Body of pancreas (tissue), 4 donors: ENCODE results near the gene BIRC5. TPM values are rescaled to one million over a fixed set of nuclear protein-coding genes. Genes with fewer than 3 reads are reported as not detected.

Experiments
- ATAC-seq: fragments of 150-250 bp; one replicate; pipeline ENCODE4 v1.9.1; 2016
- DNase-seq, 4 donors: peaks; one replicate each; pipeline ENCODE4 v3.0.0-alpha.2; 2019
- H3K27ac ChIP-seq, 4 donors: fragments of 200-600 bp; sonication (generic); 1 replicate in 3 of 4; 2 replicates in 1 of 4; pipeline versions ENCODE4 v1.5.1 to v1.6.1; 2016 to 2019; ENCODE audit warnings: mild to moderate bottlenecking in 1 of 4, mixed read lengths in 1 of 4, moderate library complexity in 1 of 4
- H3K27me3 ChIP-seq, 2 donors: fragments of 200-600 bp; sonication (generic); one replicate each; pipeline ENCODE4 v1.6.0; 2016; ENCODE audit warnings: mild to moderate bottlenecking in 1 of 2
- H3K36me3 ChIP-seq, 2 donors: fragments of 200-600 bp; sonication (generic); replicated peaks in 1 of 2; 2 replicates each; pipeline ENCODE4 v1.5.1; 2016; ENCODE audit warnings: low read depth in 2 of 2; ENCODE audit not compliant: insufficient read depth in 1 of 2
- H3K4me1 ChIP-seq: fragments of 200-600 bp; sonication (generic); one replicate; pipeline ENCODE4 v1.6.0; 2016
- H3K4me3 ChIP-seq, 2 donors: fragments of 200-600 bp; sonication (generic); 1 replicate in 1 of 2; 2 replicates in 1 of 2; pipeline ENCODE4 v1.5.1; 2016 to 2019
- H3K9me3 ChIP-seq, 3 donors: fragments of 200-600 bp; sonication (generic); 1 replicate in 2 of 3; 2 replicates in 1 of 3; pipeline ENCODE4 v1.5.1; 2016
- POLR2A ChIP-seq, 3 donors: fragments of 450-650 bp; IDR thresholded peaks; one replicate each; pipeline ENCODE4 v1.6.1; 2016; ENCODE audit warnings: antibody characterized with exemption in 3 of 3, mild to moderate bottlenecking in 2 of 3
- WGBS, 2 donors: methylation state at CpG; one replicate each; pipeline ENCODE4 v1.1.5; 2017; 5-methylcytosine and 5-hydroxymethylcytosine counted together
- intact Hi-C: fragments of 100-400 bp; cut with DNase I; formaldehyde crosslinking; loops from one replicate; pipeline ENCODE4 v1.15.1; 2023
- total RNA-seq, 2 donors: library from RNA; depleted of rRNA; stranded (reverse); fragments of >200 nt; gene quantifications; one replicate each; pipeline ENCODE4 v1.1.0, GENCODE V29; 2016
- TF ChIP-seq, protein P1 (sequence below), 7 experiments: fragments of 450-650 bp in 4 of 7; fragments of 200-600 bp in 3 of 7; sonication (generic) in 3 of 7; IDR thresholded peaks; one replicate each; pipeline ENCODE4 v1.5.1; 2016 to 2019; ENCODE audit warnings: antibody characterized with exemption in 7 of 7

BIRC5 gene
- not detected for total RNA-seq

GRCh38 chr17:78214016-78214705, at the start of gene BIRC5:
BIRC5 (plus strand) TSS chr17:78214253; CDS start chr17:78214317, 64 bp downstream.
- Histone ChIP-seq H3K27ac (no peak within 1 kb of the TSS), H3K4me1 (peaks cover 9% of the 10 kb centered on the region), H3K27me3 (no peaks in the 10 kb centered on the region), H3K9me3 (no peaks in the 10 kb centered on the region), H3K4me3 (no peak within 1 kb of the TSS), H3K36me3 (no peaks in the 10 kb centered on the region)
- no peak for TF ChIP-seq POLR2A (IDR thresholded peaks at IDR 0.05)
- TF ChIP-seq, protein P1, sequence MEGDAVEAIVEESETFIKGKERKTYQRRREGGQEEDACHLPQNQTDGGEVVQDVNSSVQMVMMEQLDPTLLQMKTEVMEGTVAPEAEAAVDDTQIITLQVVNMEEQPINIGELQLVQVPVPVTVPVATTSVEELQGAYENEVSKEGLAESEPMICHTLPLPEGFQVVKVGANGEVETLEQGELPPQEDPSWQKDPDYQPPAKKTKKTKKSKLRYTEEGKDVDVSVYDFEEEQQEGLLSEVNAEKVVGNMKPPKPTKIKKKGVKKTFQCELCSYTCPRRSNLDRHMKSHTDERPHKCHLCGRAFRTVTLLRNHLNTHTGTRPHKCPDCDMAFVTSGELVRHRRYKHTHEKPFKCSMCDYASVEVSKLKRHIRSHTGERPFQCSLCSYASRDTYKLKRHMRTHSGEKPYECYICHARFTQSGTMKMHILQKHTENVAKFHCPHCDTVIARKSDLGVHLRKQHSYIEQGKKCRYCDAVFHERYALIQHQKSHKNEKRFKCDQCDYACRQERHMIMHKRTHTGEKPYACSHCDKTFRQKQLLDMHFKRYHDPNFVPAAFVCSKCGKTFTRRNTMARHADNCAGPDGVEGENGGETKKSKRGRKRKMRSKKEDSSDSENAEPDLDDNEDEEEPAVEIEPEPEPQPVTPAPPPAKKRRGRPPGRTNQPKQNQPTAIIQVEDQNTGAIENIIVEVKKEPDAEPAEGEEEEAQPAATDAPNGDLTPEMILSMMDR (IDR thresholded peaks at IDR 0.05), result no peak
- WGBS, 2 donors, result 2% methylated on average over 55 of the region's 60 CpGs; no CpG with 5 or more reads in 1 of the 2 donors
- ATAC-seq (peak; percentile 97), DNase-seq (peak; percentile 86 to 91 (median 89))
- intact Hi-C loops, result no loop called here

- Histone ChIP-seq H3K27me3 (no peaks in the 10 kb centered on the region), H3K4me3 (no peak overlapping the region), H3K9me3 (no peaks in the 10 kb centered on the region), H3K36me3 (no peaks in the 10 kb centered on the region), H3K27ac (no peak overlapping the region), H3K4me1 (peaks cover 20% of the 10 kb centered on the region)
- intact Hi-C loops, result loop anchor here (10.0 kb wide), 1 partner anchor 50 kb away; no protein-coding TSS in a partner anchor
- ATAC-seq (no peak), DNase-seq (no peak)
- 82 to 92% methylated on average over 9 to 16 of the region's 16 CpGs for whole genome bisulfite sequencing, 2 donors
- TF ChIP-seq, protein P1 (IDR thresholded peaks at IDR 0.05), result no peak
- no peak for TF ChIP-seq POLR2A (IDR thresholded peaks at IDR 0.05)
Measured at GRCh38 chr17:78164748-78165607, 49.1 kb upstream of the BIRC5 start.

DNA sequence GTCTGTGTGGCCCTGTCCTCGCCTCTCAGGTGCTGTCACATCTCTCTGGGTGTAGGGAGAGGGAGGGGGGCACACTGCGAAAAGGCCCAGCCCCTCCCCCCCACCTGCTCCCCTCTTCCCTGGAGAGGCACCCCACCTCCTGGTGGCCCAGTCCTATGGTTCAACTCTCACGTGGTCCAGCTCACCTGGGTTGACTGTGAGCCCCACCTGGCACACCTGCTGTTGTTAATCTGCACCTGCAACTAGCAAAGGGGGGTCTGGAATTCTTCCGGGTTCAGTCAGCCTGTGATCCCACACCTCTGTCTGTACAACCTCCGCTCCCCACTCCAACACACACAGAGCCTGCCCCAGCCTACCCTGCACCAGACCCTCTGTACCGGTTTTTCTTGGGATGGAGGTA, 47.6 kb upstream of the BIRC5 start:
- Histone ChIP-seq H3K4me3 (no peak overlapping the region), H3K27me3 (no peaks in the 10 kb centered on the region), H3K4me1 (peaks cover 33% of the 10 kb centered on the region), H3K36me3 (no peaks in the 10 kb centered on the region), H3K27ac (no peak overlapping the region), H3K9me3 (no peaks in the 10 kb centered on the region)
- no peak for DNase-seq
- 59 to 65% methylated on average over 4 to 5 of the region's 6 CpGs for WGBS, 2 donors
- no peak for ATAC-seq
- intact Hi-C loops, result loop anchor here (10.0 kb wide), 1 partner anchor 52 kb away; no protein-coding TSS in a partner anchor
- TF ChIP-seq POLR2A (IDR thresholded peaks at IDR 0.05), result no peak
- TF ChIP-seq, protein P1 (IDR thresholded peaks at IDR 0.05), result no peak

DNA sequence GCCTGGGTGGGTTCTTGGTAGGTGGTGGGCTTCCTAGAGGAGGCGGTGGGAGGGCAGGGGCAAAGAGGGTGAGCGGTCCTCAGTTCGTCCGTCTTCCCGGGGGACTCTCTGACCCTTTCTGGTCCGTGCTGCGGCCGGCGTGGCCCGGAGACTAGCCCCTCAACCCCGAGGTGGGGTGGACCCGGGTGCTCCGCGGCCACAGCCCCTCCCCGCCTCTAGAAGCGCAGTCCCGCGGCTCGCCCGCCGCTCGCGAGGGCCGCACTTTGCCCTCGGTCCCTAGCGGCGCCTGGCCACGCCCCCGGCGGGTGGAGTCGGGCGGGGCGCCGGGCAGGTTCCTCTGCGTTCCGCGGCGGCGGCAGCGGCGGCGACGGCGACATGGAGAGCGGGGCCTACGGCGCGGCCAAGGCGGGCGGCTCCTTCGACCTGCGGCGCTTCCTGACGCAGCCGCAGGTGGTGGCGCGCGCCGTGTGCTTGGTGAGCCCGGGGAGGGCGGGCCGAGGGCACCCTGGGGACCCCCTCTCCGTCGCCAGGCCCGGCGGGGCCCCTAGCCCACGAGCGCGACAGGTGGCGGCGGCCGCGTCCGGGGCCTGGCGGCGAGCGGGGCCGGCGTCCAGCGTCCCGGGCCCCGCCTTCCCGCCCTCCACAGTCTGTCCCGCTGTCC, 45.7 kb upstream of the BIRC5 start, which contains the start of gene SYNGR2:
TSS of gene SYNGR2 (plus strand) at position 340 of the 661 bp plus-strand sequence. CDS start at position 376, 36 bp downstream.
- Histone ChIP-seq H3K4me1 (peaks cover 53% of the 10 kb centered on the region), H3K9me3 (no peaks in the 10 kb centered on the region), H3K27ac (peak within 1 kb of the TSS; percentile 86 to 96 (median 91)), H3K27me3 (no peaks in the 10 kb centered on the region), H3K36me3 (no peaks in the 10 kb centered on the region), H3K4me3 (peak within 1 kb of the TSS; percentile 58)
- ATAC-seq, result peak; percentile 90
- TF ChIP-seq, protein P1 (IDR thresholded peaks at IDR 0.05), result peak in 1 of 7 experiments; percentile 18
- peak; percentile 47 to 90 (median 72) for TF ChIP-seq POLR2A (IDR thresholded peaks at IDR 0.05)
- WGBS, 2 donors, result 0% methylated on average over 70 of the region's 84 CpGs; no CpG with 5 or more reads in 1 of the 2 donors
- intact Hi-C loops, result loop anchor here (10.0 kb wide), 1 partner anchor 54 kb away; no protein-coding TSS in a partner anchor
- DNase-seq, result peak; percentile 85 to 90 (median 89)
